ENCODE measurements around the gene P2RX1.

P2RX1 gene

GRCh38 chr17:3915995-3916696 lies at the start of gene P2RX1:
Gene P2RX1, minus strand, starts transcription at chr17:3916465. Its CDS starts 240 bp downstream, at chr17:3916225.
- TF ChIP-seq GATA3 (IDR thresholded peaks at IDR 0.05; ENCODE audit: low read depth, low read length) (no peak), GATA2 (IDR thresholded peaks at IDR 0.05; ENCODE audit: low read depth, low read length) (no peak)

- TF ChIP-seq GATA3 (IDR thresholded peaks at IDR 0.05; ENCODE audit: low read depth, low read length) (no peak), GATA2 (IDR thresholded peaks at IDR 0.05; ENCODE audit: low read depth, low read length) (no peak)
Observed at GRCh38 chr17:3965118-3965800, 49.0 kb upstream of the P2RX1 start.

DNA sequence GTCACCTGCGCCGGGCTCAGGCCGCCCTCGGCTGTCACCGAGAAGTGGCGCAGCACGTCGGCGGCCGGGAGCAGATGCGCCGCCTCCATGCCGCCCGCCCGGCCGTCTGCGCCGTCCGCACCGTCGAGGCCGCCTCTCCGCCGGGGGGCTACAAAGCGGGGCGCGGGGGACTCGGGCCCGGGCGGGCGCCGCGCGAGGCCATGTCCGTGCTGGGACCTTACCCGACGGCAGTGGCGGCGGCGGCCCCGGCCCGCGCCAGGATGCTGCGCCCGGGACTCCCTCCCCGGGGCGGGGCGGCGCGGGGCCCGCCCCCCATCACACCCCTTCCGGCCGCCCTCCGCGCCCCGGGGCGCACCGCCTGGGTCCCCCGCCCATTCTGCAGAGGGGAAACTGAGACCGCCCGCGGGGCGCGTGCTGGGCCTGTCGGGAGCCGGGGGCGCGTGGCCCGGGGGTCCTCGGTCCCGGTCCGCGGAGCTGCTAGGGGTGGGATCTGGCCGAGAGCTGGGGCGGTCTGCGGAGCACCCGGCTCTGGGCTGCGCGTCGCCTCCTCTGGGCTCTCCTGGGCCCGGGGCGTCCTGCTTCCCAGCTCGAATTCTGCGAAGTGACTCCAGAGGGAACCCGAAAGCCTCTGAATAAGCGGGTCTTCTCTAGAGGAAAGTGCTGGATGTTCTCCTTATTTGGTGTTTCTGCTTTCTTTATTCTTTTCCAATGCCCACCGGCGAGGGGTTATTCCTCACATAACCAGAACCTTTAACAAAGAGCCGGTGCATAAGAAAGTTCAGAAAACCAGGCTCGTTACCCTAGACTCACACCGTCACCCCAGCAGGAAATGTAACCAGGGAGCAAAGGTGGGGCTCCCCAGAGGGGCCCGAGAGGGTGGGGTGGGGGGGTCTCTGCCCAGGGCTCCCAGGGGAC lies 48.2 kb upstream of the P2RX1 start, which contains the start of gene ATP2A3:
ATP2A3 (minus strand) TSS at position 235 of the 915 bp plus-strand sequence; CDS start at position 89, 146 bp downstream.
- TF ChIP-seq GATA2 (IDR thresholded peaks at IDR 0.05; ENCODE audit: low read depth, low read length) (no peak), GATA3 (IDR thresholded peaks at IDR 0.05; ENCODE audit: low read depth, low read length) (no peak)

GRCh38 chr17:3963237-3964201 lies 47.3 kb upstream of the P2RX1 start:
- no peak for TF ChIP-seq GATA3 (IDR thresholded peaks at IDR 0.05; ENCODE audit: low read depth, low read length)
- no peak for TF ChIP-seq GATA2 (IDR thresholded peaks at IDR 0.05; ENCODE audit: low read depth, low read length)

GRCh38 chr17:3962965-3963236 lies 46.6 kb upstream of the P2RX1 start:
- TF ChIP-seq GATA2 (IDR thresholded peaks at IDR 0.05; ENCODE audit: low read depth, low read length) (no peak), GATA3 (IDR thresholded peaks at IDR 0.05; ENCODE audit: low read depth, low read length) (no peak)

DNA sequence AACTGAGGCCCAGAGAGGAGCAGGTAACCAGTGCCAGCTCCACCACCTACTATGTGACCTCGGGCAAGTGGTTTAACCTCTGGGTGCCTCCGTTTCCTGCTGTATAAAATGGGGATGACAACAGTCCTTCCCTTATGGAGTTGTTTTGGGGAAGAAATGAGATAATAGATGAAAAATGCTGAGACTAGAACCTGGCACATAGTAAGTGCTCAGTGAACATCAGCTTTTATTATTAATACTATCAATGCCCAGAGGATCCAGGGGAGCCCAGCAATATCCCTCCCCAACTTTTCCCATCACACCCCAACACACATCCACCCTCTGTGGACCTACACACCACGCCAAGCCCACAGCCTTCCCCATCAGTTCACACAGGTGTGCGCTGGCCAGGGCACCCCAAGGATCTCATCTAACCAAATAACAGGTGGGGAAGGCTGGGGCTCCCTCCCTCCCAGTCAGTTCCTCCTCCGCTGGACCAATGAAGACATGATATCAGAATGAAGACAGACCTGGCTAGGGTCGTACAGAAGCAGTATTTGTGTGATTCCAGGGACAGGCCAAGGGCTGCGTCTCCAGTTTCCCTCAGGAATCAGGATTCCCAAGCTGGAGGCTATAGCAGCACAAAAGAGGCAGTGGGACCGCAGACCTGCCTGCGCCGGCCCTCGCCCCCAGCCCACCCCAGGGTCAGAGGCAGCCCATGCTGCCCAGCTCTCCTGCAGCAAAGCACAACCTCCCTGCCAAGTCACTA lies 46.1 kb upstream of the P2RX1 start:
- TF ChIP-seq GATA3 (IDR thresholded peaks at IDR 0.05; ENCODE audit: low read depth, low read length) (no peak), GATA2 (IDR thresholded peaks at IDR 0.05; ENCODE audit: low read depth, low read length) (no peak)

DNA sequence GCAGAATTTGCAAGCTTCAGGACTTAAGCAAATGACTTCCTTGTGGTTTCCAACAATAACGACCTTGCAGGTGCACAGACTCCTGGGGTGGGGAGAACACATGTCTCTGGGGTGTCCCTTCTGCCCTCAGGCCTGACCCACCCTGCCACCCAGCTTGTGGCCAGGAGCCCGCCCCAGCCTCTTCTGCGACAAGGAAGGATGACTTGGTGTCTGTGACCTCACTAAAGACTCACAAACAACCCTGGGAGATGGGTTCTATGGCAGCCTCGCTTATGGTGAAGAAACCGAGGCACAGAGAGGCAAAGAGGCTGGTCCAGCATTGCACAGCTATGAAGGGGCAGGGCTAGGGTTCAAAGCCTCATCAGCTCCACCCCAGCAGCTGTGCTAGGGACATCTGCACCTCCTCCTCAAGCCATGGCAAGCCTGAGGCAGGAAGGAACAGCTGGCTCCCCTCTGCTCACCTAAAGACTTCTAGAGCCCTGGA lies 45.3 kb upstream of the P2RX1 start:
- no peak for TF ChIP-seq GATA3 (IDR thresholded peaks at IDR 0.05; ENCODE audit: low read depth, low read length)
- no peak for TF ChIP-seq GATA2 (IDR thresholded peaks at IDR 0.05; ENCODE audit: low read depth, low read length)

- TF ChIP-seq GATA2 (IDR thresholded peaks at IDR 0.05; ENCODE audit: low read depth, low read length) (no peak), GATA3 (IDR thresholded peaks at IDR 0.05; ENCODE audit: low read depth, low read length) (no peak)
Observed at GRCh38 chr17:3960764-3961163, 44.5 kb upstream of the P2RX1 start.

DNA sequence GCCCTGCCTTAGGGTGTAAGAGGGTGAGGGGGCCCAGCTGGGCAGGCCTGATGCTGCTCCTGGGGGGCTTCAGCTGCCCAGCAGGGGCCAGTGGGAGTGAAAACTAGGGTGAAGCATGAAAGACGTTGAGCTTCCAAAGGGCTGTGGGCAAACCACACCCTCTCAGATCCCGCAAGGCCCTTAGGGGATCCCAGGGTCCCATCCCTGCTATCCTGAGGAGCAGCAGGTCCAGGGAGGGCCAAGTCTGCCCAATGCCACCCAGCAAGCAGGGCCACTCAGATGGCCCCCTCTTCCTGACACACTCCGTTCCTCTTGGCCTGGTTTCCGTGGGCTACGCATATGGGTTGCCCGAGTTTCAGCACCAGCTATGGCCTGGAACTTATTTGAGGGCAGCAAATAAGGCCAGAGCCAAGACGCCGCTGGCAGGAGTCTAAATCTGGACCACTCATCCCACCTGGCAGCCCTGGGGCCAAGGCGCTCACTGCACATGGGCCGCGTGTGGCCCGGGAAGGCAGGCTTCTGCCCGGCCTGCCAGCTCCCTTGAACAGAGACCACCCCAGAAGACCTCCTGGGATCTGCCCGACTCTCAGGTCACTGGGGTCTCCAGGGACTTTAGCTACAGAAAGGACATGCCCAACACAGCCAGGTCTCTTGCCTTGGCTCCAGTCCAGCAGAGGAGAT lies 43.8 kb upstream of the P2RX1 start:
- TF ChIP-seq GATA2 (IDR thresholded peaks at IDR 0.05; ENCODE audit: low read depth, low read length) (no peak), GATA3 (IDR thresholded peaks at IDR 0.05; ENCODE audit: low read depth, low read length) (no peak)

- TF ChIP-seq GATA3 (IDR thresholded peaks at IDR 0.05; ENCODE audit: low read depth, low read length) (no peak), GATA2 (IDR thresholded peaks at IDR 0.05; ENCODE audit: low read depth, low read length) (no peak)
Observed at GRCh38 chr17:3959295-3959899, 43.1 kb upstream of the P2RX1 start.

DNA sequence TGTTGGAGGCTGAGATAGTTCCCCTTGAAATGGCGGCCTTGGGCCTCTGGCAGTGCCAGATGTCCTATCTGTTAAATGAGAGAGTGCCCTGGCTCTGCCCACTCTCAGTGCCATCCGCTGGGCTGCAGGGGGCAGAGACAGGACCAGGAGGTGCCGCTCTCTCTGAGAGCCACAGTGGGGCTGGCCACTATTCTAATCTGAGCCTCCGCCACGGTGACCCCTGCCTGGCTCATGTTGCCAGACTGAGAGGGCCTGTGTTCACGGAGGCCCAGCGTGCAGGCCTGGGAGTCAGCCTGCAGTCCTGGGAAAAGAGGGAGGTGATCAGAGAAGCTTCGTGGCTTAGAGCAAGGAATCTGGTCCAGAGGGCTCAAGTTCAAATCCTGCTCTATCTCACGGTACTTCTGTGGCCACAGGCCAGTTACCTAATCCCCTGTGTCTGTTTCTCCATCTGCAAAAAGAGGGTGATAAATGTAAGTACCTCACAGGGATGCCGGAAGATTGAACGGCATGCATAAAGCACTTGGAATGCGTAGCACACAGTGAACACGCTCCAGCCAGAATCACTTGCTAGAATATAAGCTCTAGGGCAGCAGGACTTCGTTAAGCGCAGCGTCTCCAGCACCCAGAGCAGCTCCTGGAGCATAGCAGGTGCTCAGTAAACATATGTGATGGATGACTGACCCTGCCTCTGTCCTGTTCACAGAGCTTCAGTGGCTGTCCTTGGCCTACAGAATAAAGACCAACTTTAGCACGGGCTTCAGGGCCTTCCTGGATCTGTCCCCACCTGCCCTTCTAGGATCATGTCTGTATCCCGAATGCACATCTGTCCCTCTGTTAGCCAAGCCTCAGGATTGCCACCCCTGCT lies 41.7 kb upstream of the P2RX1 start:
- no peak for TF ChIP-seq GATA3 (IDR thresholded peaks at IDR 0.05; ENCODE audit: low read depth, low read length)
- no peak for TF ChIP-seq GATA2 (IDR thresholded peaks at IDR 0.05; ENCODE audit: low read depth, low read length)

All from SH-SY5Y (cell line).